HG03103 (cell line): ENCODE results near the gene JAZF1.
"Not testable (repeated sequence)": the region's sequence is repeated elsewhere in the genome, so short reads cannot be mapped to it uniquely, and the experiment has no call there.

Experiments
- ATAC-seq: cut with Tn5 transposase; IDR thresholded peaks from one replicate; pipeline ENCODE4 v1.9.1; 2021; ENCODE audit warnings: low read depth; ENCODE audit not compliant: unreplicated experiment

Gene JAZF1

DNA sequence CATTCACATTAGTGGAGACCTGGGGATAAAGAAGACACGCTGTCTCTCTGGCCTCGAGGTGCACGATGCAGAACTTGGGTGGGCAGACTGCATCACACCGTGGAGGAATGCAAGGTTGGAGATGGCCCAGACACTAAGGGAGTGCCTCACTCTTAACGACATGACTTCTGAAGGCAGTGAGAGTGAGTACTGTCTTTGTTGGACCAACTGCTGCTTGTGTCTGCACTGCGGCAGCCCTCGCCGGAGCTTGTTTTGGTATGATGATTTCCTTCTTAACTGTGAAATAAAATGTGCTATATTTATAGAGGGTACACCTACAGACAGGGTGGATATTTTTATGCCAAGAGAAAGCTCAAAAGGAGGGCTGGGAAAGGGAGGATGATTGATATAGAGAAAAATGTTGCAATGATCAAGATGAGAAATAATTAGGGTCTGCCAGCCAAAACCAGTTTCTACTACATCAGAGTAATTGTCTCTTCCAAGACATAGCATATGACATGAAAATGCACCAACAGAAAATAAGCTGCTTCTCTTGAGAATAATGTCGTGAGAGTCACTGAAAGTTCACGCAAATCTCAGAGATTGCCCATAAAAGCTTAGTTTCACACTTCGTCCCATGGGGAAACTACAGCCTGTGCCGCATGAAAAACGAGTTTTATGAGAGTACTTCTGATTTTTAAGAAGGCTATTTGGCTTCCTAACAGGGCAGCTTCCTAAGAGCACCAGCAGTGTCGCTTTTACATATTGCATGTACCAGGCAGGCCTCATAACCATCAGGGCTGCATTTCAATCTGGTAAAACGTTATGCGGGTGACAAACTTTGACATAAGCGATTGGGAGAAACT is 313.5 kb downstream of the JAZF1 start:
- ATAC-seq = no peak

DNA sequence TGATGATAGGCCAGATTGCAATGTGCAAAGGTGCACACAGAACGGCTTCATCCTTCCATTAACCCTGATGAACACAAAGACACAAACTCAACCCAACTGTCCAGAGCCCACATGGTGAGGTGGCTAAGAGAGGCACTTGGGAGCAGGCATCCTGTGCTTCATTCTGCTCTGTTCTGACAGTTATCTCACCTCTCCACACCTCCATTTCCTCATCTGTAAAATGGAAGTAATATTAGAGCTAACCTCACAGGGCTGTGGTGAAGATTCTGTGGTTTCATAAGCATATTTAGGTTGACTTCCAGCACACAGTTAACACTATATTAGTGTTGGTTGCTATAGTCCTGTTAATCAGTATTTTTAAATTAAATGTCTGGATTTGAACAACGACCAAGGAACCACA is 314.3 kb downstream of the JAZF1 start:
- no peak for ATAC-seq

GRCh38 chr7:27863880-27864279 is 316.7 kb downstream of the JAZF1 start:
- no peak for ATAC-seq

- ATAC-seq = no peak
Measured at GRCh38 chr7:27861747-27862146, 318.8 kb downstream of the JAZF1 start.

DNA sequence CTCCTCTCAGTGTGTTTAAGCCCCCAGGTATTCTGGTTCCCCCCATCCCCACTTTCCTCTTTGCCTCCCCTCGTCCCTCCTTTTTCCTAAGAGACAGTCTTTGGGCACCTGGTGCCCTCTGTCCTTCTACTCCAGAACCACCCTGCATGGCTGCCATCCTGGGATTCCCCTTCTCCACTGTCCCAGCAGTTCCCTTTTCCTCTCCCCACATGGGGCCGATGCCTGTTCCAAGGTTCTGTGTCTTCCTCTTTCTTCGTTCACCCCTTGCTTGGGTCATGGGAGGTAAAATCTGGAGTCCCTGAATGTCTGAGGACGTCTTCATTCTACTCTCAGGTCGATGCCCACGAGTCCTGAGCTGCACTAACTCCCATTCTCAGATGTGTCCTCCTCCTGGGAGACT is 319.8 kb downstream of the JAZF1 start:
- no peak for ATAC-seq

DNA sequence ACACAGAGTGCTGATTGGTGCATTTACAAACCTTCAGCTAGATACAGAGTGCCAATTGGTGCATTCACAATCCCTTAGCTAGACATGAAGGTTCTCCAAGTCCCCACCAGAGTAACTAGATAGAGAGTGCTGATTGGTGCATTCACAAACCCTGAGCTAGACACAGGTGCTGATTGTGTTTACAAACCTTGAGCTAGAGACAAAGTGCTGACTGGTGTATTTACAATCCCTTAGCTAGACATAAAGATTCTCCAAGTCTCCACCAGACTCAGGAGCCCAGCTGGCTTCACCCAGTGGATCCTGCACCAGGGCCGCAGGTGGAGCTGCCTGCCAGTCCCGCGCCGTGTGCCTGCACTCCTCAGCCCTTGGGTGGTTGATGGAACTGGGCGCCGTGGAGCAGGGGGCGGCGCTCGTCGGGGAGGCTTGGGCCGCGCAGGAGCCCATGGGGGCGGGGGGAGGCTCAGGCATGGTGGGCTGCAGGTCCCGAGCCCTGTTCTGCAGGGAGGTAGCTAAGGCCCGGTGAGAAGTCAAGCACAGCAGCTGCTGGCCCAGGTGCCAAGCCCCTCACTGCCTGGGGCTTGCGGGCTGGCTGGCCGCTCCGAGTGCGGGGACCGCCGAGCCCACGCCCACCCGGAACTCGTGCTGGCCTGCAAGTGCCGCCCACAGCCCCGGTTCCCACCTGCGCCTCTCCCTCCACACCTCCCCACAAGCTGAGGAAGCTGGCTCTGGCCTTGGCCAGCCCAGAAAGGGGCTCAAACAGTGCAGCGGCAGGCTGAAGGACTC is 323.7 kb downstream of the JAZF1 start:
- not testable (repeated sequence) for ATAC-seq

DNA sequence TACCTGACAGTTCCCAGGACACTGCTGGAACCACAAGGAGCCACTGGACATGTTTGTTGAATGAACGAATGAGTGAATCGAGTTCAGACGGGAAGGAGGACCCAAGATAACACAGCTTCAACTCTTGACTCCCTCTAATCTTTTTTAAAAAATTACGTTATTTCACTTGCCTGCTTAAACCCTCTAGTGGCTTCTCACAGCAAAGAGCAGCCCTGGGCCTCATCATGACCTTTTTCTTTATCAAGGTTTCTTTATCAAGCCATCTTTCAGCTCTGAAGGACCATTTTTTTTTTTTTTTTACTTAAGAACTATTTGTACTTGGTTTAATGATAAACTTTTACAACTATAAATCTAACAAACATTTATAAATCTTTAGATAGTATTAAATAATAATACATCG is 330.1 kb downstream of the JAZF1 start:
- no peak for ATAC-seq

GRCh38 chr7:27846388-27846787 is 334.2 kb downstream of the JAZF1 start:
- no peak for ATAC-seq

DNA sequence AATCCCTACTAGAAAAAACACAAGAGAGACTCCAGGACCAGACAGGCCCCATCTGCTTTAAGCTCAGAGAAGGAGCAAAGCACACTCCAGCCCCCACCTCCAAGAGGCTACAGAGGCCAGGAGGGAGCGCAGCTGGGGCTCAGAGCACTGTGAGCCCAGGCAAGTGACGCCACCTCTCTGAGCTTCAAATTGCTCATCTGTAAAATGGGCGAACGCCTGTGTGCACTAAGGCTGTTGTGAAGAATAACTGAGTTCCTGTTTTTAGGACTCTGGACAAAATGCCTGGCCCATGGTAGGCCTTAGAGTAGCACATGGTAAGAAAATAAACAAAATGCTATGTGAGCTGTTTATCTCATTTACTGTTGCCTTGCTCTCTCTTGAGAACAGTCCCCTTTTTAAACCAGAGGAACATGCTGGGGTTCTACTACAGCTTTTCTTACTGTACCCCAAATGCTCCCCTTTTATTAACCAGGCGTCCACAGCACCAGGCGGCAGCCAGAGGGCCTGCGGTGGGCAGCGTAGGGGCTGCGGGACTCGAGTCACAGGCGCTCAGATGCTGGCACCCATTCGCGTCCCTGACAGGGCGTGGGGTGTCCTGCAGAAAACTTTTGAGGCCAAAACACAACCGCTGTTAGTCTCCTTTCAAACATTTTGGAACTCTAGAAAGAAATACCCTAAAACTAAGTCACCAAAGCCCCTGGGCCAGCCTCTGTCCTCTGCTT is 336.9 kb downstream of the JAZF1 start:
- no peak for ATAC-seq

DNA sequence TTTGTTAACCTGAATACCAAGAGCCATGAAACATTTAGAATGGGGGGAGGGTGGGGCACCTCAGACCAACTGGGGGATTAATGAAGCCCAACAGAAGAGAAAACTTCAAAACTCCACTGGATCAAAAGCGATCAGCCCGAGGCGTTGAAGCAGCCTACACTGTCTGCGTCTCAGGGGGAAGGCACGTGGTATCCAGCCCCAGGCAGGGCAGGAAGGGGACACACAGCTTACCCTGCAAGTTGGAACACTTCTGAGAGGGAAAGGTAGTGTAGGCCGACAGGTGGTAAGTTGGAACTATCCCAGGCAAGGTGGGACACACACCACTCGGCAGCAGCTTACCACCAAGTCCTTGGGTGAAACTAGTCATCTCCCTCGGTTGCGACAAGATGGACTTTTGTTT is 337.7 kb downstream of the JAZF1 start:
- ATAC-seq = no peak

- ATAC-seq = no peak
Measured at GRCh38 chr7:27842094-27842692, 338.4 kb downstream of the JAZF1 start.

DNA sequence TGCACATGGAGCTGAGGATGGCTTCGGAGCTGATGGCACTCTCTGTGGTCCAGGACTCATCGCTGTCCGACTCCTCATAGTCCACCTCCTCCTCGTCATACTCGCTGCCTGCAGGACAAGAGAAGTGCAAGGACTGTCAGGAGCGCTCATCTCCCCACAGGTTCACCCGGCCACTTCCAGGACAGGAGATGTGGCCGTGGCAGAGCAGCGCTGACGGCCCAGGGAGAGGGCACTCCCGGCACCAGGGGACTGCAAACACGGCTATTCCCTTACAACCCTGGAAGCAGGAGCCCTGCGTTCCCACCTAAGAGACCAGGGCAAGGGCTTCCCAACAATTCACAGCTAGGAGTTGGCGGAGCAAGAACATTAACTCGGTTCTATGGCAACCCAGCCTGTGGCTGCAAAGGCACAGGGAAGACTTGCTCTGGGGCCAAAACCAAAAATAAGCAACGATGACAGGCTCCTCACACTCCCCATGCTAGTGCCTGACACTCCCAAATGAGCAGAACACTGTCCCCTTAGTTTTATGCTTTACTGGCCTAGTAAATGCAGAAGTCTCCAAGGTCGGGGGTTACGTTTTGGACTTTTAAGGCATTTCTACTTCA is 339.7 kb downstream of the JAZF1 start:
- no peak for ATAC-seq

- ATAC-seq = no peak
Measured at GRCh38 chr7:27840313-27840712, 340.3 kb downstream of the JAZF1 start.

GRCh38 chr7:27839099-27839498 is 341.5 kb downstream of the JAZF1 start:
- no peak for ATAC-seq

DNA sequence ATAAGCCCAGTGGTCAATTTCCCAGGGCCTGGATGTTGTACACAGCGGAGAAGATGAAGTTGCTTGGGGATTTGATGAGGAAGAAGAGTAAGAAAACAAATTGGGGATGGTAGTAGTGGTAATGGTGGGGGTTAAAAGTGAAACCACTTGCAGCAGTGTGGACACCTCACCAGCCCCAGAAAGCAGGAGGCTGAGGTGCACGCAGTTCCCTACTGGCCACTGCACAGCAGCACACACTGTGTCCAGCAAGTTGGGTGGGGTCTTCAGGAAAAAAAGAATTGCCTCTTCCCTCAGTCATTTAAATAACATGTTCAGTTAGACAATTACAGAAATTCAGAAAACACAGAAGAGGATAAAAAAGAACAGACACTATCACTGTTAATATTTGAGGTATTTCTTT is 344.1 kb downstream of the JAZF1 start:
- ATAC-seq = no peak

DNA sequence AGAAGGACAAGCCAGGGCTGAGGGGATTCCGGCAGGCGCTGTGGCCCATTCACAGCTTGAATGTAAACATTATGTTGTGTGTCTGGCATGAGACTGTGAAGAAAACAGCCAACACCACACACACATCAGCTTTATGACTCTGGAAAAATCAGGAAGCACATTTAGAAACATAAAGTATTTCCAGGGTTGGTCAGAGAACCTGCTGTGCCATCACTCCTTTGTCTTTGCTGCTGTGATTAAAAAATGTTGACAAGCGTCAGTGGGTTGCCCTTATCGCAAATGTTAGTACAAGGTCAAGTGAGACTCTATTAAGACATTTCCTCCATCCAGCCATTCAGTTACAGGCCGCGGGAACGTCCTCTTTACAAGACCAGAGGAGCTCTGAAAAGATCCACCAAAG is 345.2 kb downstream of the JAZF1 start:
- no peak for ATAC-seq

GRCh38 chr7:27834179-27834921 is 346.2 kb downstream of the JAZF1 start:
- no peak for ATAC-seq

DNA sequence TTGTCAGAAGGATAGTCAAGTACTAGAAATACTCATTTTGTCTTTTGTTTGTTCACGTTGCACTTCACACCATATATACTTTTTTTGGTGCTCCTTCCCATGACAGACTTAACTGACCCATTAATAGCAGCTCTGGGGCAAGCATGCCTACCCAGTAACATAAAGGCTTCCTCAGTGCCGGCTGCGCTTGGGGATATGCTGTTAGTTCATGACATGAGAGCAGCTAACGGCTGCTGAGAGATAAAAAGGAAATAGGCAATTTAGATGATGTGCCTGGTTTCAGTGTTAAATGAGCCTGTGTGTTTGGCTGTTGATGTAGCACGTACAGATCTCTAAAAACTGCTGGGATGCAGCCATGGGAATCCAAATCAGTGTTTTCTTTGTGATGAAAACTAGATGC is 354.2 kb downstream of the JAZF1 start:
- no peak for ATAC-seq

DNA sequence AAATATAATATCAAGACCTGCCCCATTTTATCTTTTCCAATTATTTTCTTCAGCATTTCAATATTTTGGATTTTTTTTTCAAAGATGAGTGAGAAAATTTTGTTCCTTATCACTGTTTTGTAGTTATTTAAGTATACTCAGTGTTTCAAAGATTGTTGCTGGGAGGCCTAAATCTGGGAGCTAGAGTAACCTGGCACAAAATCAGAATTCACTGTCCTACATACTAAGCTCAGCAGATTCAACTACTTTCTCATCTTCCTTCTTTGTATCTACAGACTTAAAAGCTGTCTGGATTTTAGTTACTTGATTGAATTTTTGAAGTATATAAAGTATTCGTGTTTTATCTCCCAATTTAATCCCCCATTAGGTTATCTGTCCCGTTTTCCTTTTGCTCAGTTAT is 354.7 kb downstream of the JAZF1 start:
- no peak for ATAC-seq

DNA sequence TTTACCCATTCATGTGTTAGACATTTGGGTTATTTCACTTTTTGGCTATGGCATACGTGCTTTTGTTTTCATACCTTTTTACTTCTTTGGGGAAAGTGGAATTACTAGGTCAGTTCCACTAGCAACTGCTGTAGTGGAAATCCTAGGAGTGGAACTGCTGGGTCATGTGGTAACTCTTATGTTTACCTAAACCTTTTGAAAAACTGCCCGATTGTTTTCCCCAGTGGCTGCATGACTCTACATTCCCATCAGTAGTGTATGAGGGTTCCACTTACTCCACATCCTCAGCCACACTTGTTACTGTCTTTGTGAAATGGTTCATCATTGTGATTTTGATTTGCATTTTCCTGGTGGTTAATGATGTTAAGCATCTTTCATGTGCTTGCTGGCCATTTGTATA is 358.4 kb downstream of the JAZF1 start:
- ATAC-seq = no peak
